ENCODE data around the gene GPR108. TPM values are rescaled to one million over a fixed set of nuclear protein-coding genes. Genes with fewer than 3 reads are reported as not detected.

Gene GPR108
- total and polyA plus RNA-seq, 2 of the 13 experiments (the other 11 are each of a cell fraction or from before 2014, with no cell fraction given) = 36.4 to 63.0 TPM

- TF ChIP-seq ZNF879 (CRISPR knock-in tag; IDR thresholded peaks at IDR 0.05) (no peak), RBM22 (optimal IDR thresholded peaks at IDR 0.05; ENCODE audit: low read length) (no peak), GPN1 (CRISPR knock-in tag; IDR thresholded peaks at IDR 0.05; ENCODE audit: borderline replicate concordance) (no peak), ZNF121 (CRISPR knock-in tag; IDR thresholded peaks at IDR 0.05) (peak; percentile 56; the same call in 1 of the 2 replicates), ZNF616 (CRISPR knock-in tag; IDR thresholded peaks at IDR 0.05; ENCODE audit: low read depth) (no peak), PHF21A (CRISPR knock-in tag; IDR thresholded peaks at IDR 0.05) (peak; percentile 75), U2AF2 (IDR thresholded peaks at IDR 0.05; ENCODE audit: low read depth, low read length) (no peak), DPF2 (CRISPR knock-in tag; IDR thresholded peaks at IDR 0.05; ENCODE audit: borderline replicate concordance, low read depth) (no peak), CCDC6 (CRISPR knock-in tag; IDR thresholded peaks at IDR 0.05) (no peak), ZBTB21 (CRISPR knock-in tag; IDR thresholded peaks at IDR 0.05) (peak; percentile 78), SMAD1 (CRISPR knock-in tag; IDR thresholded peaks at IDR 0.05; ENCODE audit: borderline replicate concordance, low read depth) (no peak), NONO (IDR thresholded peaks at IDR 0.05) (no peak), NONO (CRISPR knock-in tag; conservative IDR thresholded peaks at IDR 0.05) (0 out of 2 replicates have a peak, but pooled peaks have one; percentile 43)
- TF ChIP-seq, protein P1, sequence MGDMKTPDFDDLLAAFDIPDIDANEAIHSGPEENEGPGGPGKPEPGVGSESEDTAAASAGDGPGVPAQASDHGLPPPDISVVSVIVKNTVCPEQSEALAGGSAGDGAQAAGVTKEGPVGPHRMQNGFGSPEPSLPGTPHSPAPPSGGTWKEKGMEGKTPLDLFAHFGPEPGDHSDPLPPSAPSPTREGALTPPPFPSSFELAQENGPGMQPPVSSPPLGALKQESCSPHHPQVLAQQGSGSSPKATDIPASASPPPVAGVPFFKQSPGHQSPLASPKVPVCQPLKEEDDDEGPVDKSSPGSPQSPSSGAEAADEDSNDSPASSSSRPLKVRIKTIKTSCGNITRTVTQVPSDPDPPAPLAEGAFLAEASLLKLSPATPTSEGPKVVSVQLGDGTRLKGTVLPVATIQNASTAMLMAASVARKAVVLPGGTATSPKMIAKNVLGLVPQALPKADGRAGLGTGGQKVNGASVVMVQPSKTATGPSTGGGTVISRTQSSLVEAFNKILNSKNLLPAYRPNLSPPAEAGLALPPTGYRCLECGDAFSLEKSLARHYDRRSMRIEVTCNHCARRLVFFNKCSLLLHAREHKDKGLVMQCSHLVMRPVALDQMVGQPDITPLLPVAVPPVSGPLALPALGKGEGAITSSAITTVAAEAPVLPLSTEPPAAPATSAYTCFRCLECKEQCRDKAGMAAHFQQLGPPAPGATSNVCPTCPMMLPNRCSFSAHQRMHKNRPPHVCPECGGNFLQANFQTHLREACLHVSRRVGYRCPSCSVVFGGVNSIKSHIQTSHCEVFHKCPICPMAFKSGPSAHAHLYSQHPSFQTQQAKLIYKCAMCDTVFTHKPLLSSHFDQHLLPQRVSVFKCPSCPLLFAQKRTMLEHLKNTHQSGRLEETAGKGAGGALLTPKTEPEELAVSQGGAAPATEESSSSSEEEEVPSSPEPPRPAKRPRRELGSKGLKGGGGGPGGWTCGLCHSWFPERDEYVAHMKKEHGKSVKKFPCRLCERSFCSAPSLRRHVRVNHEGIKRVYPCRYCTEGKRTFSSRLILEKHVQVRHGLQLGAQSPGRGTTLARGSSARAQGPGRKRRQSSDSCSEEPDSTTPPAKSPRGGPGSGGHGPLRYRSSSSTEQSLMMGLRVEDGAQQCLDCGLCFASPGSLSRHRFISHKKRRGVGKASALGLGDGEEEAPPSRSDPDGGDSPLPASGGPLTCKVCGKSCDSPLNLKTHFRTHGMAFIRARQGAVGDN (CRISPR knock-in tag; IDR thresholded peaks at IDR 0.05) = peak; percentile 90
- TF ChIP-seq, protein P2, sequence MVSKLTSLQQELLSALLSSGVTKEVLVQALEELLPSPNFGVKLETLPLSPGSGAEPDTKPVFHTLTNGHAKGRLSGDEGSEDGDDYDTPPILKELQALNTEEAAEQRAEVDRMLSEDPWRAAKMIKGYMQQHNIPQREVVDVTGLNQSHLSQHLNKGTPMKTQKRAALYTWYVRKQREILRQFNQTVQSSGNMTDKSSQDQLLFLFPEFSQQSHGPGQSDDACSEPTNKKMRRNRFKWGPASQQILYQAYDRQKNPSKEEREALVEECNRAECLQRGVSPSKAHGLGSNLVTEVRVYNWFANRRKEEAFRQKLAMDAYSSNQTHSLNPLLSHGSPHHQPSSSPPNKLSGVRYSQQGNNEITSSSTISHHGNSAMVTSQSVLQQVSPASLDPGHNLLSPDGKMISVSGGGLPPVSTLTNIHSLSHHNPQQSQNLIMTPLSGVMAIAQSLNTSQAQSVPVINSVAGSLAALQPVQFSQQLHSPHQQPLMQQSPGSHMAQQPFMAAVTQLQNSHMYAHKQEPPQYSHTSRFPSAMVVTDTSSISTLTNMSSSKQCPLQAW (CRISPR knock-in tag; IDR thresholded peaks at IDR 0.05) = peak; percentile 74
- TF ChIP-seq, protein P3, sequence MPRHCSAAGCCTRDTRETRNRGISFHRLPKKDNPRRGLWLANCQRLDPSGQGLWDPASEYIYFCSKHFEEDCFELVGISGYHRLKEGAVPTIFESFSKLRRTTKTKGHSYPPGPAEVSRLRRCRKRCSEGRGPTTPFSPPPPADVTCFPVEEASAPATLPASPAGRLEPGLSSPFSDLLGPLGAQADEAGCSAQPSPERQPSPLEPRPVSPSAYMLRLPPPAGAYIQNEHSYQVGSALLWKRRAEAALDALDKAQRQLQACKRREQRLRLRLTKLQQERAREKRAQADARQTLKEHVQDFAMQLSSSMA (CRISPR knock-in tag; IDR thresholded peaks at IDR 0.05) = 0 out of 2 replicates have a peak, but pooled peaks have one; percentile 27
- TF ChIP-seq, protein P4, sequence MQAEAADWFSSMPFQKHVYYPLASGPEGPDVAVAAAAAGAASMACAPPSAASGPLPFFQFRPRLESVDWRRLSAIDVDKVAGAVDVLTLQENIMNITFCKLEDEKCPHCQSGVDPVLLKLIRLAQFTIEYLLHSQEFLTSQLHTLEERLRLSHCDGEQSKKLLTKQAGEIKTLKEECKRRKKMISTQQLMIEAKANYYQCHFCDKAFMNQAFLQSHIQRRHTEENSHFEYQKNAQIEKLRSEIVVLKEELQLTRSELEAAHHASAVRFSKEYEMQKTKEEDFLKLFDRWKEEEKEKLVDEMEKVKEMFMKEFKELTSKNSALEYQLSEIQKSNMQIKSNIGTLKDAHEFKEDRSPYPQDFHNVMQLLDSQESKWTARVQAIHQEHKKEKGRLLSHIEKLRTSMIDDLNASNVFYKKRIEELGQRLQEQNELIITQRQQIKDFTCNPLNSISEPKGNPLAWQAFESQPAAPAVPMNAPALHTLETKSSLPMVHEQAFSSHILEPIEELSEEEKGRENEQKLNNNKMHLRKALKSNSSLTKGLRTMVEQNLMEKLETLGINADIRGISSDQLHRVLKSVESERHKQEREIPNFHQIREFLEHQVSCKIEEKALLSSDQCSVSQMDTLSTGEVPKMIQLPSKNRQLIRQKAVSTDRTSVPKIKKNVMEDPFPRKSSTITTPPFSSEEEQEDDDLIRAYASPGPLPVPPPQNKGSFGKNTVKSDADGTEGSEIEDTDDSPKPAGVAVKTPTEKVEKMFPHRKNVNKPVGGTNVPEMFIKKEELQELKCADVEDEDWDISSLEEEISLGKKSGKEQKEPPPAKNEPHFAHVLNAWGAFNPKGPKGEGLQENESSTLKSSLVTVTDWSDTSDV (CRISPR knock-in tag; IDR thresholded peaks at IDR 0.05) = no peak
- TF ChIP-seq, protein P5, sequence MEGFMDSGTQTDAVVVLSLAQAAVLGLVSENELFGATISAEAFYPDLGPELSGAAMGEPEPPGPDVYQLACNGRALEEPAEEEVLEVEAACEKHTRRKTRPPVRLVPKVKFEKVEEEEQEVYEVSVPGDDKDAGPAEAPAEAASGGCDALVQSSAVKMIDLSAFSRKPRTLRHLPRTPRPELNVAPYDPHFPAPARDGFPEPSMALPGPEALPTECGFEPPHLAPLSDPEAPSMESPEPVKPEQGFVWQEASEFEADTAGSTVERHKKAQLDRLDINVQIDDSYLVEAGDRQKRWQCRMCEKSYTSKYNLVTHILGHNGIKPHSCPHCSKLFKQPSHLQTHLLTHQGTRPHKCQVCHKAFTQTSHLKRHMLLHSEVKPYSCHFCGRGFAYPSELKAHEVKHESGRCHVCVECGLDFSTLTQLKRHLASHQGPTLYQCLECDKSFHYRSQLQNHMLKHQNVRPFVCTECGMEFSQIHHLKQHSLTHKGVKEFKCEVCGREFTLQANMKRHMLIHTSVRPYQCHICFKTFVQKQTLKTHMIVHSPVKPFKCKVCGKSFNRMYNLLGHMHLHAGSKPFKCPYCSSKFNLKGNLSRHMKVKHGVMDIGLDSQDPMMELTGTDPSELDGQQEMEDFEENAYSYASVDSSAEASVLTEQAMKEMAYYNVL (CRISPR knock-in tag; IDR thresholded peaks at IDR 0.05; ENCODE audit: borderline replicate concordance) = peak; percentile 84; the same call in 1 of the 2 replicates
These were observed 3.2 kb downstream of the GPR108 start (continued) for GRCh38 chr19:6734096-6734696.
